Measurements from ENCODE around the gene PIGO.

Gene PIGO

DNA sequence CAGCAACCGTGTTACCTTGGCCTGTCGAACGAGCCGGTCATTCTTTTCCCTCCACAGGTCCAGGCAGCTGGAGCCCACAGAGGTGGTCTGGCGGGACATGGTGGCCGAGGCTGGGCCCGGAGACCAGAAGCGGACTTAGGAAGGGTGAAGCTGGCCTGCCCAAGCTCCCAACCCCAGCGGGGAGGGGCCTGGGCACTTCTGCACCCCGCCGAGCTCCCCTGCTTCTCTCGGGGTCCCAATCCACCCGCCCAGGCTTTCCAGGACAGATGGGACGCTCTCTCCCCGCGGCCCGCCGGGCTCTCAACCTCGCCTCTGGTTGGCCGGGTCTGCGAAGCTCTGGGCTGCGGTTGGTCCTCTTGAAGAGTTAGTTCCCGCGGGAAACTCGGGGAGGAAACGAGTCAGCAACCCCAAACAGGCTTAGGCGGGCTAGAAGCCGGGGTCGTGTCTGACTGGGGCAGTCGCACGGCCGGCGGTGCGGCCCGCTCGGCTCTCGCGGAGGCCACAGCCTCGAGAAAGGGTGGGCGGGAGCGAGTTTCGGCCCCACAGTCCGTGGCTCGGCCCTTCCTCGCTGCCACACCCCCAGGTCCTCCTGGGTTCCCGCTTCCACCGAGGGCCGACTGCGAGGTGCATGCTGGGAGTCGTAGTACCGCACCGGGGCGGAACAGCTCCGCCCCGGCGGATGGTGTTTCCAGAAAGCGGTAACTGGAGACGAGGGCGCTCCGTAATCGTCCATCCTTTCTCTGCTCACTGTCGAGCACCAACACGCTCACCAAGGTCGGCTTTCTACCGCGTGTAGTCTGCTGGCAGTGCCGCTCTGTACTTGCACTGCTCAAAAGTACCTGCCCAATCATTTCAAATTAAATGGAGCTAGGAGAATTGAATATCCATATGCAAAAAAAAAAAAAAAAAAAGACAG, 16.7 kb downstream of the PIGO start, which contains the start of gene FANCG:
FANCG (minus strand) TSS at position 517 of the 916 bp plus-strand sequence; CDS start at position 99, 418 bp downstream.
- H2AFZ ChIP-seq (ENCODE audit: low read length): peak within 1 kb of the TSS; percentile 73
- H3K27ac ChIP-seq (ENCODE audit: low read length): peak within 1 kb of the TSS; percentile 81
- H3K9me2 ChIP-seq (replicated peaks; ENCODE audit: insufficient read depth, low read length): no peaks in the 10 kb centered on the region
- H3K27me3 ChIP-seq (replicated peaks; ENCODE audit: insufficient read depth, low read length): no peaks in the 10 kb centered on the region
- H3K36me3 ChIP-seq (replicated peaks; ENCODE audit: insufficient read depth, low read length): no peaks in the 10 kb centered on the region
- no peaks in the 10 kb centered on the region for H3K9me3 ChIP-seq (replicated peaks; ENCODE audit: insufficient read depth, low read length)
- H3K4me1 ChIP-seq (ENCODE audit: low read length): peaks cover 8% of the 10 kb centered on the region; the same call in 1 of the 2 replicates
- TF ChIP-seq EZH2phosphoT487 (IDR thresholded peaks at IDR 0.05; ENCODE audit: low read length) (no peak), EZH2 (optimal IDR thresholded peaks at IDR 0.05; ENCODE audit: low read depth, low read length) (no peak)
- TF ChIP-seq, protein P1, sequence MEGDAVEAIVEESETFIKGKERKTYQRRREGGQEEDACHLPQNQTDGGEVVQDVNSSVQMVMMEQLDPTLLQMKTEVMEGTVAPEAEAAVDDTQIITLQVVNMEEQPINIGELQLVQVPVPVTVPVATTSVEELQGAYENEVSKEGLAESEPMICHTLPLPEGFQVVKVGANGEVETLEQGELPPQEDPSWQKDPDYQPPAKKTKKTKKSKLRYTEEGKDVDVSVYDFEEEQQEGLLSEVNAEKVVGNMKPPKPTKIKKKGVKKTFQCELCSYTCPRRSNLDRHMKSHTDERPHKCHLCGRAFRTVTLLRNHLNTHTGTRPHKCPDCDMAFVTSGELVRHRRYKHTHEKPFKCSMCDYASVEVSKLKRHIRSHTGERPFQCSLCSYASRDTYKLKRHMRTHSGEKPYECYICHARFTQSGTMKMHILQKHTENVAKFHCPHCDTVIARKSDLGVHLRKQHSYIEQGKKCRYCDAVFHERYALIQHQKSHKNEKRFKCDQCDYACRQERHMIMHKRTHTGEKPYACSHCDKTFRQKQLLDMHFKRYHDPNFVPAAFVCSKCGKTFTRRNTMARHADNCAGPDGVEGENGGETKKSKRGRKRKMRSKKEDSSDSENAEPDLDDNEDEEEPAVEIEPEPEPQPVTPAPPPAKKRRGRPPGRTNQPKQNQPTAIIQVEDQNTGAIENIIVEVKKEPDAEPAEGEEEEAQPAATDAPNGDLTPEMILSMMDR (IDR thresholded peaks at IDR 0.05; ENCODE audit: low read length): no peak
- peak; percentile 94 for DNase-seq
- peaks cover 14% of the 10 kb centered on the region for H3F3A ChIP-seq (ENCODE audit: insufficient read depth, low read length)
- H3K9ac ChIP-seq (ENCODE audit: low read length): peak within 1 kb of the TSS; percentile 82
- H3K4me3 ChIP-seq (ENCODE audit: low read length): peak within 1 kb of the TSS; percentile 83
- peaks cover 46% of the 10 kb centered on the region for H3K79me2 ChIP-seq (ENCODE audit: low read length)
- peak within 1 kb of the TSS; percentile 88 for H3K4me2 ChIP-seq (ENCODE audit: low read depth, low read length)
- H4K20me1 ChIP-seq (ENCODE audit: insufficient read depth, low read length): no peaks in the 10 kb centered on the region

DNA sequence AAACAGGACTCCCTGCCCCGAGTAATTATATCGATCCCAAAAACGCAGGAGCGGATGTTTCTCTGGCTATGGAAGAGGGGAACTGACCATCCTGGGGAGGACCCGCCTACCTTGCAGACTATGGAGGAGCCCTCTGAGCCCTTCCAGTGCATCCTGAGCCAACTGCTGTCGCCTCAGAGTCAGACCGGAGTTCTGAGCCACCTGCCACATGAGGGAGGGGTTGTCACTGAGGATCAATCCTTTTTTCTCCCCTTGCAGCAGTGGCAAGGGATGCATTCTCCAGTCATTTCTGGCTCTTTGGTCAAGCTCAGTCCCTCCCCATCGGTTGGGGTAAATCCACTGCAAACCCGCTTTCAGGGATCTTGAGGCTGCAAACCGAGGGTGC, 17.4 kb downstream of the PIGO start:
- Histone ChIP-seq H3K4me2 (ENCODE audit: low read depth, low read length) (peak overlapping the region; percentile 88), H3K4me3 (ENCODE audit: low read length) (peak overlapping the region; percentile 83), H3K27ac (ENCODE audit: low read length) (peak overlapping the region; percentile 81), H3K27me3 (replicated peaks; ENCODE audit: insufficient read depth, low read length) (no peaks in the 10 kb centered on the region), H4K20me1 (ENCODE audit: insufficient read depth, low read length) (no peaks in the 10 kb centered on the region), H3K9me3 (replicated peaks; ENCODE audit: insufficient read depth, low read length) (no peaks in the 10 kb centered on the region), H3K4me1 (ENCODE audit: low read length) (peaks cover 8% of the 10 kb centered on the region; the same call in 1 of the 2 replicates), H2AFZ (ENCODE audit: low read length) (peak overlapping the region; percentile 73), H3K79me2 (ENCODE audit: low read length) (peaks cover 47% of the 10 kb centered on the region), H3F3A (ENCODE audit: insufficient read depth, low read length) (peaks cover 14% of the 10 kb centered on the region), H3K9ac (ENCODE audit: low read length) (peak overlapping the region; percentile 82), H3K36me3 (replicated peaks; ENCODE audit: insufficient read depth, low read length) (no peaks in the 10 kb centered on the region), H3K9me2 (replicated peaks; ENCODE audit: insufficient read depth, low read length) (no peaks in the 10 kb centered on the region)
- peak; percentile 14 for DNase-seq
- TF ChIP-seq, protein P1 (IDR thresholded peaks at IDR 0.05; ENCODE audit: low read length): no peak
- no peak for TF ChIP-seq EZH2 (optimal IDR thresholded peaks at IDR 0.05; ENCODE audit: low read depth, low read length)
- TF ChIP-seq EZH2phosphoT487 (IDR thresholded peaks at IDR 0.05; ENCODE audit: low read length): no peak

DNA sequence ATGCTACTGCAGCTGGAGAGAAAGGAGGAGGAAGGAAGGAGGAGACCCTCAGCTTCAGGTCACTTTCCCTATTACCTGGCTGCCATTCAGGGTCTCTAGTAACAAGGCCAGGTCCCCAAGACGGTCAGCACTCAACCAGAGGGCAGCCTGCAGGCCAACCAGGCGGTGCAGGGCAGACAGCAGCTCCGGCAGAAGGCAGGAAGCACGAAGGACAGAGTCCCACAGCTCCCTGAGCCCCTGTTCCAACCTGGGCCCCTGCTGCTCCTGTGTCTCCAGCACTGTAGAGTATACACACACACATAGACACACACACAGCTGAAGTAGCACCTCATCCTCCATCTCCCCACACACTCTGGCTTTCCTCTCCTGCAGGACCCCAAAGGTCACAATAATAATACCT, 18.3 kb downstream of the PIGO start:
- no peaks in the 10 kb centered on the region for H4K20me1 ChIP-seq (ENCODE audit: insufficient read depth, low read length)
- H3K9me3 ChIP-seq (replicated peaks; ENCODE audit: insufficient read depth, low read length): no peaks in the 10 kb centered on the region
- no peak for DNase-seq
- peaks cover 19% of the 10 kb centered on the region for H3F3A ChIP-seq (ENCODE audit: insufficient read depth, low read length)
- peak overlapping the region; percentile 83 for H3K4me3 ChIP-seq (ENCODE audit: low read length)
- H3K9ac ChIP-seq (ENCODE audit: low read length): peak overlapping the region; percentile 82; the same call in 1 of the 2 replicates
- peaks cover 8% of the 10 kb centered on the region; the same call in 1 of the 2 replicates for H3K4me1 ChIP-seq (ENCODE audit: low read length)
- H3K27ac ChIP-seq (ENCODE audit: low read length): no peak overlapping the region
- peaks cover 47% of the 10 kb centered on the region for H3K79me2 ChIP-seq (ENCODE audit: low read length)
- no peak overlapping the region for H2AFZ ChIP-seq (ENCODE audit: low read length)
- H3K4me2 ChIP-seq (ENCODE audit: low read depth, low read length): peak overlapping the region; percentile 88
- no peaks in the 10 kb centered on the region for H3K9me2 ChIP-seq (replicated peaks; ENCODE audit: insufficient read depth, low read length)
- no peaks in the 10 kb centered on the region for H3K27me3 ChIP-seq (replicated peaks; ENCODE audit: insufficient read depth, low read length)
- no peaks in the 10 kb centered on the region for H3K36me3 ChIP-seq (replicated peaks; ENCODE audit: insufficient read depth, low read length)
- no peak for TF ChIP-seq EZH2 (optimal IDR thresholded peaks at IDR 0.05; ENCODE audit: low read depth, low read length)
- TF ChIP-seq EZH2phosphoT487 (IDR thresholded peaks at IDR 0.05; ENCODE audit: low read length): no peak
- TF ChIP-seq, protein P1 (IDR thresholded peaks at IDR 0.05; ENCODE audit: low read length): no peak

Data from MM.1S (cell line).